Midbrain (tissue), 1 donor: Measurements from ENCODE around the gene DLGAP1.
"Not testable (repeated sequence)": the region's sequence is repeated elsewhere in the genome, so short reads cannot be mapped to it uniquely, and the experiment has no call there.

ENCODE experiments used
- DNase-seq: peaks from one replicate; lab custom pipeline; 2025; lab: John Stamatoyannopoulos, UW

DLGAP1 gene

GRCh38 chr18:3655254-3656050 lies 799.7 kb downstream of the DLGAP1 start:
- DNase-seq: no peak

- no peak for DNase-seq
Observed at GRCh38 chr18:3654442-3655253, 800.5 kb downstream of the DLGAP1 start.

- no peak for DNase-seq
Observed at GRCh38 chr18:3653851-3654441, 801.2 kb downstream of the DLGAP1 start.

GRCh38 chr18:3653263-3653850 lies 801.8 kb downstream of the DLGAP1 start:
- DNase-seq: no peak

GRCh38 chr18:3652380-3653262 lies 802.5 kb downstream of the DLGAP1 start:
- no peak for DNase-seq

- no peak for DNase-seq
Observed at GRCh38 chr18:3651266-3651665, 803.8 kb downstream of the DLGAP1 start.

- DNase-seq: not testable (repeated sequence)
Observed at GRCh38 chr18:3650521-3651042, 804.5 kb downstream of the DLGAP1 start.

GRCh38 chr18:3649633-3650426 lies 805.3 kb downstream of the DLGAP1 start:
- DNase-seq: no peak

GRCh38 chr18:3649135-3649632 lies 805.9 kb downstream of the DLGAP1 start:
- no peak for DNase-seq

GRCh38 chr18:3648641-3649040 lies 806.5 kb downstream of the DLGAP1 start:
- no peak for DNase-seq

GRCh38 chr18:3648200-3648599 lies 806.9 kb downstream of the DLGAP1 start:
- DNase-seq: no peak

GRCh38 chr18:3647636-3648035 lies 807.5 kb downstream of the DLGAP1 start:
- DNase-seq: no peak

- no peak for DNase-seq
Observed at GRCh38 chr18:3645384-3646156, 809.5 kb downstream of the DLGAP1 start.

GRCh38 chr18:3634250-3634939 lies 820.7 kb downstream of the DLGAP1 start:
- DNase-seq: no peak

GRCh38 chr18:3631887-3632286 lies 823.2 kb downstream of the DLGAP1 start:
- DNase-seq: no peak

- DNase-seq: no peak
Observed at GRCh38 chr18:3626929-3627458, 828.1 kb downstream of the DLGAP1 start.

GRCh38 chr18:3625742-3626091 lies 829.4 kb downstream of the DLGAP1 start:
- DNase-seq: no peak

GRCh38 chr18:3624935-3625741 lies 830.0 kb downstream of the DLGAP1 start:
- no peak for DNase-seq
